ENCODE measurements around the gene SOX6. TPM values are rescaled to one million over a fixed set of nuclear protein-coding genes. Genes with fewer than 3 reads are reported as not detected.

SOX6 gene
- total RNA-seq, 6 experiments from 2014 or later, result 3.3 to 16.1 (median 7.8) TPM

DNA sequence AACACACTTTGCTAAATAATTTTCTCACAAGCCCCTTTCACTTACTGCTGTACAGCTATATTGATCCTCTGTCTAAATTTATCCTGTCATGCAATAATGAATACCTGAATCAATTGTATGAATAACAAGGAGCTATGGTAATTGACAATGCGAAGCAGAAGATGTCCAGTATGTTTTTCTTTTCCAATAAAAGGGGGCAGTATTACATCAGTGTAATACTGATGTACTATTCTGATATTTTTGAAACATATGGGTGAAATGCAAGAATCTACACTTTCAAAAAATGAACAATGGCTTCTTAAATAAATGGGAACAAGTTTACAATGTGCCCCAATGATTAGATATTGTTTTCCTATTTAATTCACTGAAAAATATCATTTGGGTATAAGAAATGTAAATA is 315.1 kb downstream of the SOX6 start:
- Histone ChIP-seq H3K27ac (no peak overlapping the region), H3K4me1 (no peaks in the 10 kb centered on the region), H3K36me3 (no peaks in the 10 kb centered on the region), H3K9me3 (no peaks in the 10 kb centered on the region), H3K27me3 (no peaks in the 10 kb centered on the region), H3K4me3 (no peak overlapping the region)
- intact Hi-C loops (cut with DNase I), result no loop called here
- no peak for DNase-seq
- ATAC-seq, result no peak
- WGBS (ENCODE audit: insufficient coverage, low coverage, low lambda C conversion rate, missing lambda C conversion rate), result 95% methylated on average over 1 of the region's 1 CpG
- TF ChIP-seq, protein P1, sequence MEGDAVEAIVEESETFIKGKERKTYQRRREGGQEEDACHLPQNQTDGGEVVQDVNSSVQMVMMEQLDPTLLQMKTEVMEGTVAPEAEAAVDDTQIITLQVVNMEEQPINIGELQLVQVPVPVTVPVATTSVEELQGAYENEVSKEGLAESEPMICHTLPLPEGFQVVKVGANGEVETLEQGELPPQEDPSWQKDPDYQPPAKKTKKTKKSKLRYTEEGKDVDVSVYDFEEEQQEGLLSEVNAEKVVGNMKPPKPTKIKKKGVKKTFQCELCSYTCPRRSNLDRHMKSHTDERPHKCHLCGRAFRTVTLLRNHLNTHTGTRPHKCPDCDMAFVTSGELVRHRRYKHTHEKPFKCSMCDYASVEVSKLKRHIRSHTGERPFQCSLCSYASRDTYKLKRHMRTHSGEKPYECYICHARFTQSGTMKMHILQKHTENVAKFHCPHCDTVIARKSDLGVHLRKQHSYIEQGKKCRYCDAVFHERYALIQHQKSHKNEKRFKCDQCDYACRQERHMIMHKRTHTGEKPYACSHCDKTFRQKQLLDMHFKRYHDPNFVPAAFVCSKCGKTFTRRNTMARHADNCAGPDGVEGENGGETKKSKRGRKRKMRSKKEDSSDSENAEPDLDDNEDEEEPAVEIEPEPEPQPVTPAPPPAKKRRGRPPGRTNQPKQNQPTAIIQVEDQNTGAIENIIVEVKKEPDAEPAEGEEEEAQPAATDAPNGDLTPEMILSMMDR (IDR thresholded peaks at IDR 0.05), result peak in 1 of 4 donors; percentile 23
- no peak for TF ChIP-seq POLR2A (IDR thresholded peaks at IDR 0.05)

DNA sequence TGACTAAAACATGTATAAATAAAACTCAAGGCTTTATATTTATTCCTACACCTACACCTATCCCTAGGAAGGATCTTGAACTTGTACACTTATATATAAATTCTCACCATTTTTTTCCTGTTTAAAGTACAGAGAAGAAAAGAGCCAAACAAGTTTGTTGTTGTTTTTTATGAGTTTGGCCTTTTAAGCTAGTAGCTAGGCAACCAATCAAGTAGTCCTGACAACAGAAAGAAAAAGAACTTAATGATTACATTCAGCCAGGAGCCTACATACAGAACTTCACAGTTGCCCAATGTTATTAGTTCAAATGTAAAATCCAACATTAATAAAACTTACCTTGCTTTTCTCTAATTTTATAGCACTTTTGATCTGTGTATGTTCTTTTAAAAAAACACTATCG is 316.2 kb downstream of the SOX6 start:
- intact Hi-C loops (cut with DNase I), result no loop called here
- Histone ChIP-seq H3K27ac (no peak overlapping the region), H3K9me3 (no peaks in the 10 kb centered on the region), H3K4me3 (no peak overlapping the region), H3K4me1 (no peaks in the 10 kb centered on the region), H3K36me3 (no peaks in the 10 kb centered on the region), H3K27me3 (no peaks in the 10 kb centered on the region)
- 75% methylated on average over 1 of the region's 1 CpG for WGBS (ENCODE audit: insufficient coverage, low coverage, low lambda C conversion rate, missing lambda C conversion rate)
- no peak for TF ChIP-seq POLR2A (IDR thresholded peaks at IDR 0.05)
- TF ChIP-seq, protein P1 (IDR thresholded peaks at IDR 0.05), result no peak
- DNase-seq (no peak), ATAC-seq (no peak)

DNA sequence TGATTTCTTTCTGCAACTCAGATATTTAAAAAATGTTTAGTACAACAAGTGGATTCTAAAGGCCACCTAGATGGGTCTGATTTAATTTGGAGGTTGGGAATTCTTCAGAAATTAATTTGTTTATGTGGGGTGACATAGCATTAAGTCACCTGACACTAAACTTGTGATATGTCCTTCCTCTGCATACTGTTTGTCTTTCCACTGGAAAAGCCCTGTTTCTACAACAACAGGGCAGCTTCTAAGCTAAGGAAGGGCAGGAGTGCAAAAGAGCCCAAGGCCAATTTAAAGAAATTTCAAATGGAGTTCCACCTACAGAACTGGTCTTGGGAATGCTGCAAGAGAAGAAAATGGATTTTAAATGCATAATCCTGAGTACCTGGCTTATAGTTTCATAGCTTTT is 319.2 kb downstream of the SOX6 start:
- no peaks in the 10 kb centered on the region for H3K4me1 ChIP-seq
- H3K27me3 ChIP-seq, result no peaks in the 10 kb centered on the region
- H3K4me3 ChIP-seq, result no peak overlapping the region
- intact Hi-C loops (cut with DNase I), result no loop called here
- DNase-seq (no peak), ATAC-seq (no peak)
- no peaks in the 10 kb centered on the region for H3K9me3 ChIP-seq
- no peak overlapping the region for H3K27ac ChIP-seq
- TF ChIP-seq, protein P1 (IDR thresholded peaks at IDR 0.05), result no peak
- no peaks in the 10 kb centered on the region for H3K36me3 ChIP-seq

DNA sequence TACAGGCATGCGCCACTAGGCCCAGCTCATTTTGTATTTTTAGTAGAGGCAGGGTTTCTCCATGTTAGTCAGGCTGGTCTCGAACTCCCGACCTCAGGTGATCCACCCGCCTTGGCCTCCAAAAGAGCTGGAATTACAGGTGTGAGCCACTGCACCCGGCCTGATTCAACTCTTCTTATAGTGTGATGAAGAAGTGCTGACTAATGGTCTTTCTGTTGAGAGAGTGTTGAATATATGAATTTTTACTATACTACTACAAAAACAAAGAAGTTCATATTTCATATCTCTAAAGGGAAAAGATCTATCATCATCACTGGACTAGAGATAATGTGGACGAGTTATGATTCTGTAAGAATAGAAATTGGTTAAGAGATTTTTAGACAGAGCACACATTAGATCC is 320.1 kb downstream of the SOX6 start:
- Histone ChIP-seq H3K36me3 (no peaks in the 10 kb centered on the region), H3K9me3 (no peaks in the 10 kb centered on the region), H3K4me3 (no peak overlapping the region), H3K4me1 (no peaks in the 10 kb centered on the region), H3K27ac (no peak overlapping the region), H3K27me3 (no peaks in the 10 kb centered on the region)
- ATAC-seq, result no peak
- WGBS (ENCODE audit: insufficient coverage, low coverage, low lambda C conversion rate, missing lambda C conversion rate), result 76% methylated on average over 5 of the region's 6 CpGs
- intact Hi-C loops (cut with DNase I), result no loop called here
- DNase-seq, result no peak
- TF ChIP-seq, protein P1 (IDR thresholded peaks at IDR 0.05), result no peak
- no peak for TF ChIP-seq POLR2A (IDR thresholded peaks at IDR 0.05)

DNA sequence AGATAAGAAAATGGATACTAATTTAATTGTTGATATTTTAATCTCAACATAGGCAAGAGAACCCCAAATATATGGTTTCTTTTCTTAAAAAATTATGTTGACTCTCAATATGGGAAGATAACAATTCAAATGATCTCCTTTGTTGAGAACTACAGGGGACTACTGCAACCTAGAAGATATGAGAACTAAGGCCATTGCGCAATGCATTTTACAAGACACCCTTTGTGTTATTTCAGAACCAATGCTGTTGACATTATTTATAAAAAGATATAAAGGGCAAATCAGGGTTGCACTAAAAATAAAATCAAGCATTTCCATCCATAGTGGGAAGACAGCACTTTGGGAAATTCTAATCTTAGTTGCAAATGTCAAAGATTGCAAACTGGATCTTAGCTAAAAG is 322.3 kb downstream of the SOX6 start:
- DNase-seq (no peak), ATAC-seq (no peak)
- Histone ChIP-seq H3K4me3 (no peak overlapping the region), H3K9me3 (no peaks in the 10 kb centered on the region), H3K36me3 (no peaks in the 10 kb centered on the region), H3K27me3 (no peaks in the 10 kb centered on the region), H3K4me1 (no peaks in the 10 kb centered on the region), H3K27ac (no peak overlapping the region)
- WGBS (ENCODE audit: insufficient coverage, low coverage, low lambda C conversion rate, missing lambda C conversion rate), result 94% methylated on average over 1 of the region's 1 CpG
- TF ChIP-seq, protein P1 (IDR thresholded peaks at IDR 0.05), result no peak
- no peak for TF ChIP-seq POLR2A (IDR thresholded peaks at IDR 0.05)
- intact Hi-C loops (cut with DNase I), result no loop called here

Data from right lobe of liver (tissue), 6 donors.